Measurements from ENCODE around the gene PYGM.

Gene PYGM

DNA sequence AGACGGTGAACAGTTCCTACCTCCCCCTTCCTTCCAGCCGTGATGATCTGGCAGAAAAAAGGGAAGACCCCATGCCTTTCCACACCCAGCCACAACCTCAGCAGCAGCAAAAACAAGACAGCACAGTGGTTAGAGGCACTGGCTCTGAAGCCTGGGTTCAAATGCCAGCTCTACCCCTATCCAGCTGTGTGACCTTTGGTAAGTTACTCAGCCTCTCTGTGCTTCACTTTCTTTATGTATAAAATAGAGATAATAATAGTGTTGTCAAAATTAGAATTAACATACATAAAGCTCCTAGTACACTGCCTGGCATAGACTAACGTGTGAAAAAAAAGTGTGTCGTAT is 41.0 kb downstream of the PYGM start:
- H3K4me3 ChIP-seq (ENCODE audit: low read length), result no peak overlapping the region
- no peak for DNase-seq (ENCODE audit: low read depth)
- TF ChIP-seq CTCF (conservative IDR thresholded peaks at IDR 0.05; ENCODE audit: low read depth, low read length), result no peak

GRCh38 chr11:64718084-64718779 is 41.5 kb downstream of the PYGM start:
- no peak for TF ChIP-seq CTCF (conservative IDR thresholded peaks at IDR 0.05; ENCODE audit: low read depth, low read length)
- no peak for DNase-seq (ENCODE audit: low read depth)
- no peak overlapping the region for H3K4me3 ChIP-seq (ENCODE audit: low read length)

GRCh38 chr11:64717268-64717578 is 42.6 kb downstream of the PYGM start:
- no peak overlapping the region for H3K4me3 ChIP-seq (ENCODE audit: low read length)
- no peak for DNase-seq (ENCODE audit: low read depth)
- TF ChIP-seq CTCF (conservative IDR thresholded peaks at IDR 0.05; ENCODE audit: low read depth, low read length), result no peak

- H3K4me3 ChIP-seq (ENCODE audit: low read length), result no peak overlapping the region
- DNase-seq (ENCODE audit: low read depth), result no peak
- no peak for TF ChIP-seq CTCF (conservative IDR thresholded peaks at IDR 0.05; ENCODE audit: low read depth, low read length)
These were observed 43.1 kb downstream of the PYGM start for GRCh38 chr11:64716473-64717267.

- DNase-seq (ENCODE audit: low read depth), result no peak
- TF ChIP-seq CTCF (conservative IDR thresholded peaks at IDR 0.05; ENCODE audit: low read depth, low read length), result no peak
- H3K4me3 ChIP-seq (ENCODE audit: low read length), result no peak overlapping the region
These were observed 43.9 kb downstream of the PYGM start for GRCh38 chr11:64715756-64716472.

- DNase-seq (ENCODE audit: low read depth), result no peak
- no peak overlapping the region for H3K4me3 ChIP-seq (ENCODE audit: low read length)
- no peak for TF ChIP-seq CTCF (conservative IDR thresholded peaks at IDR 0.05; ENCODE audit: low read depth, low read length)
These were observed 44.7 kb downstream of the PYGM start for GRCh38 chr11:64715110-64715509.

All from retinal pigment epithelial cell (primary cell).